Activated CD8-positive, alpha-beta T cell treated with anti-CD3 and anti-CD28 coated beads, Interleukin-2, amount 10 ng/mL, durations not matched to agents 7 days and 5 days (primary cell): Measurements from ENCODE around the gene PNRC2. TPM values are rescaled to one million over a fixed set of nuclear protein-coding genes. Genes with fewer than 3 reads are reported as not detected.

Experiments used
- ATAC-seq: fragments of 150-1000 bp; cut with Tn5 transposase; one replicate; pipeline ENCODE4 v1.10.0; 2021; ENCODE audit warnings: moderate library complexity
- CTCF ChIA-PET: fragments of 350-600 bp; sonication (Branson Sonifier 250); formaldehyde crosslinking; loops from one replicate; lab custom pipeline; 2021; ENCODE audit warnings: antibody characterized with exemption; lab: Charles Lee
- POLR2A ChIA-PET: fragments of 350-600 bp; sonication (Branson Sonifier 250); formaldehyde crosslinking; loops from one replicate; lab custom pipeline; 2021; ENCODE audit warnings: antibody characterized with exemption; lab: Charles Lee
- DNase-seq: peaks from one replicate; pipeline ENCODE4 v3.0.0-alpha.2; 2020
- H3K27ac Mint-ChIP-seq: one replicate; pipeline ENCODE4 v1.8.0; 2021; ENCODE audit warnings: mild to moderate bottlenecking, mixed read lengths
- H3K27me3 Mint-ChIP-seq: one replicate; pipeline ENCODE4 v1.8.0; 2021; ENCODE audit warnings: low read depth, mixed read lengths
- H3K36me3 Mint-ChIP-seq: one replicate; pipeline ENCODE4 v1.8.0; 2021; ENCODE audit warnings: low read depth, mixed read lengths
- H3K4me1 Mint-ChIP-seq: one replicate; pipeline ENCODE4 v1.8.0; 2021; ENCODE audit warnings: low read depth, mixed read lengths
- H3K4me3 Mint-ChIP-seq: one replicate; pipeline ENCODE4 v1.8.0; 2021; ENCODE audit warnings: mild to moderate bottlenecking, mixed read lengths
- H3K9me3 Mint-ChIP-seq: one replicate; pipeline ENCODE4 v1.8.0; 2022; ENCODE audit warnings: mixed read lengths; ENCODE audit not compliant: insufficient read depth
- total RNA-seq, 2 experiments: library from RNA; stranded (reverse); gene quantifications; one replicate each; pipeline ENCODE4 v1.2.3, GENCODE V29; 2021

PNRC2 gene
- total RNA-seq, 2 experiments from 2014 or later, result 129 to 134 TPM

GRCh38 chr1:23923592-23924499 is 35.8 kb upstream of the PNRC2 start:
- Mint-ChIP-seq H3K4me1 (peaks cover 4% of the 10 kb centered on the region), H3K9me3 (no peaks in the 10 kb centered on the region), H3K4me3 (no peak overlapping the region), H3K27me3 (peaks cover 6% of the 10 kb centered on the region), H3K27ac (no peak overlapping the region), H3K36me3 (no peaks in the 10 kb centered on the region)
- DNase-seq (no peak), ATAC-seq (no peak)
- CTCF ChIA-PET, result interaction anchor here (0.6 kb wide), 1 partner anchor 114 kb away, joined by 3 read pairs; no protein-coding TSS in a partner anchor
- POLR2A ChIA-PET, result no interaction called here

- DNase-seq (no peak), ATAC-seq (no peak)
- Mint-ChIP-seq H3K4me1 (peaks cover 4% of the 10 kb centered on the region), H3K36me3 (no peaks in the 10 kb centered on the region), H3K9me3 (no peaks in the 10 kb centered on the region), H3K27me3 (peaks cover 6% of the 10 kb centered on the region), H3K27ac (no peak overlapping the region), H3K4me3 (no peak overlapping the region)
- ChIA-PET CTCF (interaction anchor here (0.6 kb wide), 1 partner anchor 115 kb away, joined by 3 read pairs; no protein-coding TSS in a partner anchor), POLR2A (no interaction called here)
Observed at GRCh38 chr1:23924601-23925000, 35.0 kb upstream of the PNRC2 start.

GRCh38 chr1:23925279-23925678 is 34.3 kb upstream of the PNRC2 start:
- ChIA-PET POLR2A (interaction anchor here (0.7 kb wide), 1 partner anchor 442 kb away, joined by 3 read pairs; no protein-coding TSS in a partner anchor), CTCF (no interaction called here)
- Mint-ChIP-seq H3K27me3 (peaks cover 6% of the 10 kb centered on the region), H3K4me3 (no peak overlapping the region), H3K4me1 (no peaks in the 10 kb centered on the region), H3K27ac (no peak overlapping the region), H3K9me3 (no peaks in the 10 kb centered on the region), H3K36me3 (no peaks in the 10 kb centered on the region)
- DNase-seq (no peak), ATAC-seq (no peak)

- no peaks in the 10 kb centered on the region for H3K4me1 Mint-ChIP-seq
Observed at GRCh38 chr1:23927097-23927496, 32.5 kb upstream of the PNRC2 start.

GRCh38 chr1:23928789-23929188 is 30.8 kb upstream of the PNRC2 start:
- H3K27ac Mint-ChIP-seq, result no peak overlapping the region
- CTCF ChIA-PET, result interaction anchor here (0.7 to 3.1 kb wide), 4 partner anchors 12 to 157 kb away, joined by 3 to 10 read pairs (median 6); no protein-coding TSS in a partner anchor

More at GRCh38 chr1:23927097-23927496, 32.5 kb upstream of the PNRC2 start:
- peaks cover 8% of the 10 kb centered on the region for H3K27me3 Mint-ChIP-seq
- ChIA-PET POLR2A (no interaction called here), CTCF (no interaction called here)
- H3K36me3 Mint-ChIP-seq, result no peaks in the 10 kb centered on the region
- no peaks in the 10 kb centered on the region for H3K9me3 Mint-ChIP-seq
- ATAC-seq, result no peak
- H3K4me3 Mint-ChIP-seq, result no peak overlapping the region
- no peak for DNase-seq
- no peak overlapping the region for H3K27ac Mint-ChIP-seq

GRCh38 chr1:23930270-23930669 is 29.4 kb upstream of the PNRC2 start:
- CTCF ChIA-PET, result interaction anchor here (1.6 to 3.1 kb wide), 2 partner anchors 120 to 159 kb away, joined by 5 to 10 read pairs; no protein-coding TSS in a partner anchor
- Mint-ChIP-seq H3K27me3 (peaks cover 7% of the 10 kb centered on the region), H3K36me3 (no peaks in the 10 kb centered on the region), H3K27ac (no peak overlapping the region), H3K9me3 (no peaks in the 10 kb centered on the region), H3K4me1 (no peaks in the 10 kb centered on the region), H3K4me3 (no peak overlapping the region)
- ATAC-seq (no peak), DNase-seq (no peak)
- POLR2A ChIA-PET, result interaction anchor here (0.7 kb wide), 1 partner anchor 185 kb away, joined by 3 read pairs; no protein-coding TSS in a partner anchor

More at GRCh38 chr1:23928789-23929188, 30.8 kb upstream of the PNRC2 start:
- no peak for DNase-seq
- POLR2A ChIA-PET, result no interaction called here
- no peaks in the 10 kb centered on the region for H3K36me3 Mint-ChIP-seq
- peaks cover 11% of the 10 kb centered on the region for H3K27me3 Mint-ChIP-seq
- H3K4me3 Mint-ChIP-seq, result no peak overlapping the region
- no peaks in the 10 kb centered on the region for H3K4me1 Mint-ChIP-seq
- ATAC-seq, result no peak
- no peaks in the 10 kb centered on the region for H3K9me3 Mint-ChIP-seq

GRCh38 chr1:23930861-23931490 is 28.7 kb upstream of the PNRC2 start:
- POLR2A ChIA-PET, result no interaction called here

GRCh38 chr1:23931491-23931880 is 28.1 kb upstream of the PNRC2 start:
- POLR2A ChIA-PET, result no interaction called here
- Mint-ChIP-seq H3K9me3 (no peaks in the 10 kb centered on the region), H3K4me3 (no peak overlapping the region), H3K27me3 (peaks cover 7% of the 10 kb centered on the region), H3K27ac (no peak overlapping the region), H3K4me1 (no peaks in the 10 kb centered on the region), H3K36me3 (no peaks in the 10 kb centered on the region)
- CTCF ChIA-PET, result interaction anchor here (0.8 to 1.6 kb wide), 3 partner anchors 15 to 160 kb away, joined by 3 to 5 read pairs (median 4); no protein-coding TSS in a partner anchor
- no peak for ATAC-seq
- no peak for DNase-seq

More at GRCh38 chr1:23930861-23931490, 28.7 kb upstream of the PNRC2 start:
- Mint-ChIP-seq H3K27ac (no peak overlapping the region), H3K36me3 (no peaks in the 10 kb centered on the region), H3K4me1 (no peaks in the 10 kb centered on the region), H3K27me3 (peaks cover 7% of the 10 kb centered on the region), H3K4me3 (no peak overlapping the region), H3K9me3 (no peaks in the 10 kb centered on the region)
- no peak for ATAC-seq
- DNase-seq, result no peak
- CTCF ChIA-PET, result interaction anchor here (0.8 to 1.6 kb wide), 3 partner anchors 14 to 159 kb away, joined by 3 to 5 read pairs (median 4); no protein-coding TSS in a partner anchor

- no peaks in the 10 kb centered on the region for H3K36me3 Mint-ChIP-seq
- peaks cover 10% of the 10 kb centered on the region for H3K27me3 Mint-ChIP-seq
- H3K27ac Mint-ChIP-seq, result no peak overlapping the region
- H3K4me3 Mint-ChIP-seq, result no peak overlapping the region
- ChIA-PET POLR2A (no interaction called here), CTCF (interaction anchor here (1.8 kb wide), 1 partner anchor 126 kb away, joined by 4 read pairs; no protein-coding TSS in a partner anchor)
- H3K9me3 Mint-ChIP-seq, result no peaks in the 10 kb centered on the region
- no peaks in the 10 kb centered on the region for H3K4me1 Mint-ChIP-seq
- DNase-seq (no peak), ATAC-seq (no peak)
Observed at GRCh38 chr1:23936481-23937176, 23.0 kb upstream of the PNRC2 start.

GRCh38 chr1:23947366-23947765 is 12.3 kb upstream of the PNRC2 start:
- no peak for ATAC-seq
- Mint-ChIP-seq H3K4me3 (no peak overlapping the region), H3K36me3 (peaks cover 3% of the 10 kb centered on the region), H3K27me3 (peaks cover 16% of the 10 kb centered on the region), H3K27ac (no peak overlapping the region), H3K9me3 (peaks cover 13% of the 10 kb centered on the region), H3K4me1 (no peaks in the 10 kb centered on the region)
- DNase-seq, result no peak
- POLR2A ChIA-PET, result no interaction called here
- CTCF ChIA-PET, result interaction anchor here (0.9 to 1.5 kb wide), 3 partner anchors 9 to 137 kb away, joined by 3 to 6 read pairs (median 5); no protein-coding TSS in a partner anchor

GRCh38 chr1:23953020-23953419 is 6.6 kb upstream of the PNRC2 start:
- H3K4me3 Mint-ChIP-seq, result no peak overlapping the region
- ATAC-seq, result no peak
- H3K4me1 Mint-ChIP-seq, result peaks cover 32% of the 10 kb centered on the region
- H3K9me3 Mint-ChIP-seq, result no peaks in the 10 kb centered on the region
- peaks cover 2% of the 10 kb centered on the region for H3K36me3 Mint-ChIP-seq
- CTCF ChIA-PET, result no interaction called here
- no peak for DNase-seq
- H3K27ac Mint-ChIP-seq, result no peak overlapping the region
- no peaks in the 10 kb centered on the region for H3K27me3 Mint-ChIP-seq
- POLR2A ChIA-PET, result no interaction called here
